Calu3 (cell line): ENCODE data around the gene PACSIN3. TPM values are rescaled to one million over a fixed set of nuclear protein-coding genes. Genes with fewer than 3 reads are reported as not detected.

ENCODE experiments used
- BruUV-seq: library from RNA; stranded (reverse); fragments of 400-500 nt; replicated peaks from 2 replicates; lab custom pipeline; 2021; lab: Mats Ljungman, UMichigan
- CTCF ChIA-PET: fragments of 300-600 bp; sonication (Branson Sonifier 250); formaldehyde crosslinking; loops from one replicate; lab custom pipeline; 2022; ENCODE audit warnings: antibody characterized with exemption; lab: Charles Lee
- DNase-seq: peaks from one replicate; pipeline ENCODE4 v3.0.0; 2022
- H3K27ac Mint-ChIP-seq: one replicate; pipeline ENCODE4 v1.8.0; 2022; ENCODE audit warnings: mixed read lengths; ENCODE audit not compliant: unreplicated experiment
- H3K27me3 Mint-ChIP-seq: one replicate; pipeline ENCODE4 v1.8.0; 2022; ENCODE audit warnings: mixed read lengths; ENCODE audit not compliant: unreplicated experiment
- H3K36me3 Mint-ChIP-seq: one replicate; pipeline ENCODE4 v1.8.0; 2022; ENCODE audit warnings: mild to moderate bottlenecking, moderate library complexity, mixed read lengths; ENCODE audit not compliant: insufficient read depth, unreplicated experiment
- H3K4me1 Mint-ChIP-seq: one replicate; pipeline ENCODE4 v1.8.0; 2022; ENCODE audit warnings: mild to moderate bottlenecking, low read depth, mixed read lengths; ENCODE audit not compliant: unreplicated experiment
- H3K4me3 Mint-ChIP-seq: one replicate; pipeline ENCODE4 v1.8.0; 2022; ENCODE audit warnings: mild to moderate bottlenecking, low read depth, moderate library complexity, mixed read lengths; ENCODE audit not compliant: unreplicated experiment
- H3K9me3 Mint-ChIP-seq: one replicate; pipeline ENCODE4 v1.8.0; 2022; ENCODE audit warnings: low read depth, mixed read lengths; ENCODE audit not compliant: unreplicated experiment
- intact Hi-C: fragments of 100-400 bp; cut with micrococcal nuclease; formaldehyde crosslinking; loops from one replicate; pipeline ENCODE4 v1.10.0; 2022; ENCODE audit not compliant: unreplicated experiment
- total RNA-seq: library from RNA; stranded (reverse); gene quantifications from 2 replicates; pipeline ENCODE4 v1.2.3, GENCODE V29; 2022
- TF ChIP-seq, protein P1 (sequence below): fragments of 200-600 bp; IDR thresholded peaks from one replicate; pipeline ENCODE4 v1.8.0; 2022; ENCODE audit warnings: antibody characterized with exemption; ENCODE audit not compliant: unreplicated experiment

The PACSIN3 gene
- total RNA-seq, 1 experiment from 2014 or later = 26.5 TPM

DNA sequence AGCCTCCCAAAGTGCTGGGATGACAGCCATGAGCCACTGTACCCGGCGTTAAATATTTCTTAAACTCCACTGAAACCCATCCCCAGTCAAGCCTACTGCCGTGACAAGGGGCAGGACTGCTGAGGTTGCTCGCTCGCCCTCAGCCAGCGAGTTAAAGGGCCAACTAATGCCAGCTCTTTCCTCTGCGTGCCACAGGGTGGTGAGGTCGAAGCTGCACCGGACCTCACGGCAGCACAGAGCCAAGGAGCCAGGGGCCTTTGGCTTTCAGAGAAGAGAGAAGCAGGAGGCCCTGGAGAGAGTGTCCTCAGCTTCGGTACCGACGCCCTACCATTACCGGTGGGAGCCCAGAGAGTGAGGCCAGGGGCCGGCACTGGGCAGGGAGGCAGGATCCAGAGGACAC is 22.3 kb downstream of the PACSIN3 start:
- intact Hi-C loops = no loop called here
- CTCF ChIA-PET = interaction anchor here (1.1 to 1.7 kb wide), 2 partner anchors 11 to 21 kb away, joined by 3 to 4 read pairs; no protein-coding TSS in a partner anchor
- no TSS peak for BruUV-seq
- Mint-ChIP-seq H3K36me3 (peaks cover 59% of the 10 kb centered on the region), H3K27me3 (no peaks in the 10 kb centered on the region), H3K4me1 (no peaks in the 10 kb centered on the region), H3K4me3 (no peak overlapping the region), H3K9me3 (no peaks in the 10 kb centered on the region), H3K27ac (no peak overlapping the region)
- TF ChIP-seq, protein P1, sequence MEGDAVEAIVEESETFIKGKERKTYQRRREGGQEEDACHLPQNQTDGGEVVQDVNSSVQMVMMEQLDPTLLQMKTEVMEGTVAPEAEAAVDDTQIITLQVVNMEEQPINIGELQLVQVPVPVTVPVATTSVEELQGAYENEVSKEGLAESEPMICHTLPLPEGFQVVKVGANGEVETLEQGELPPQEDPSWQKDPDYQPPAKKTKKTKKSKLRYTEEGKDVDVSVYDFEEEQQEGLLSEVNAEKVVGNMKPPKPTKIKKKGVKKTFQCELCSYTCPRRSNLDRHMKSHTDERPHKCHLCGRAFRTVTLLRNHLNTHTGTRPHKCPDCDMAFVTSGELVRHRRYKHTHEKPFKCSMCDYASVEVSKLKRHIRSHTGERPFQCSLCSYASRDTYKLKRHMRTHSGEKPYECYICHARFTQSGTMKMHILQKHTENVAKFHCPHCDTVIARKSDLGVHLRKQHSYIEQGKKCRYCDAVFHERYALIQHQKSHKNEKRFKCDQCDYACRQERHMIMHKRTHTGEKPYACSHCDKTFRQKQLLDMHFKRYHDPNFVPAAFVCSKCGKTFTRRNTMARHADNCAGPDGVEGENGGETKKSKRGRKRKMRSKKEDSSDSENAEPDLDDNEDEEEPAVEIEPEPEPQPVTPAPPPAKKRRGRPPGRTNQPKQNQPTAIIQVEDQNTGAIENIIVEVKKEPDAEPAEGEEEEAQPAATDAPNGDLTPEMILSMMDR = no peak
- DNase-seq = no peak

DNA sequence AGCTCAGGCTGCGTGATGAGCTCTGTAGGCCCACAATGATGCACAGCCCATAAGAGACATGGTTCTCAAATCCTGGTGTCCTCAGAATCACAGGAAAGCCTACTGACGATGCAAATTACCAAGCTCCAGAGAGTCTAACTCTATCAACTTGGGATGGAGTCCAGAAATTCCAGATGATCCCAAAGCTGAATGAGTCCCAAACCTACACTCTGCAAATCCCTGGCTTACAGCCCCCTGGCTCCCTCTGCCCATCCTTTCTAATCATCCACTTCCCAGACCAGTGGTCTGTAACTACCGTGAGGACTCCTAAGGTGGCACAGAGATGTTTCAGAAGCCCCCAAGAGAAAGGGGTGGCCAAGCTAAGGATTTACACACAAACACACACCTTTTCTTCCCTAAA is 23.0 kb downstream of the PACSIN3 start:
- no peak overlapping the region for H3K27ac Mint-ChIP-seq
- H3K27me3 Mint-ChIP-seq = no peaks in the 10 kb centered on the region
- H3K4me1 Mint-ChIP-seq = no peaks in the 10 kb centered on the region
- no peak for DNase-seq
- H3K4me3 Mint-ChIP-seq = no peak overlapping the region
- H3K36me3 Mint-ChIP-seq = peaks cover 56% of the 10 kb centered on the region
- no TSS peak for BruUV-seq
- H3K9me3 Mint-ChIP-seq = no peaks in the 10 kb centered on the region
- intact Hi-C loops = no loop called here
- TF ChIP-seq, protein P1 = no peak
- CTCF ChIA-PET = interaction anchor here (0.6 to 1.1 kb wide), 4 partner anchors 9 to 495 kb away, joined by 3 to 5 read pairs (median 4); no protein-coding TSS in a partner anchor

DNA sequence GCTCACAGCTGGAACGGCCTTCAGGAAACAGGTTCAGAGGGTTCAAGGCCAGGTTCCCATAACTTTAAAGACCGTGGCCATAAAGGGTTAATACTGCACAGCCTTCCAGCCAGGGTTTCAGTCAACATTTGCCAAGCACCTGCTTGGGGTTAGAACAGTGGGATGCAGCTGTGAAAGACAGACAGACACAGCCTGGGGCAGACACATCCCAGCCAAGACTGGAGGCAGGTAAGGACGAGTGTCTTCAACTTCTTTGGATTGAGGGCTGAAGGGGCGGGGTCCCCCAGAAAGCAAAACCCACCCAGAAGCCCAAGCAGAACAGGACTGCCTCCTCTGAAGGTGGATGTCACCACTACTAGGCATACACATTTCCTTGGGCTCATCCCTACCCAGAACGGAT is 23.8 kb downstream of the PACSIN3 start:
- no peaks in the 10 kb centered on the region for H3K9me3 Mint-ChIP-seq
- no peak for DNase-seq
- CTCF ChIA-PET = interaction anchor here (0.6 kb wide), 1 partner anchor 28 kb away, joined by 4 read pairs; no protein-coding TSS in a partner anchor
- TF ChIP-seq, protein P1 = no peak
- no peak overlapping the region for H3K27ac Mint-ChIP-seq
- intact Hi-C loops = no loop called here
- H3K27me3 Mint-ChIP-seq = no peaks in the 10 kb centered on the region
- no TSS peak for BruUV-seq
- no peak overlapping the region for H3K4me3 Mint-ChIP-seq
- H3K4me1 Mint-ChIP-seq = no peaks in the 10 kb centered on the region
- peaks cover 56% of the 10 kb centered on the region for H3K36me3 Mint-ChIP-seq

DNA sequence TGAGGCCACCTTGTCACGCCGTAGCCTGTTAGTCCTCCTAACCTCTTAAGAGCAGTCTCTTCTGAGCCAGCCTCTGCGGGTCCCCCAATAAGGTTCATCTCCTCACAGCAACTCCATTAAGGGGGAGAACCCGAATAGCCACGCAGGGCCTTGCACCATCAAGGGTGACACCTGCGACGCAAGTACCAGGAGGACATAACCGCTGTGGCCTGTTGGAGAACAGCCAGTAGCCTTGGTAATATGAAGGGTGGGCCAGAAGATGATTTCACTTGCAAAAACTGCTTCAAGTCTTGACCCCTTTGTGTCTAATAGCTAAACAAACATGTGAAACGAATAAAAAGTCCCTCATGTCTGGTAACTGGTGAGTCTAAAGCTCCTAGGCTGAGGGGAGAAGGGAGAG is 24.3 kb downstream of the PACSIN3 start:
- H3K9me3 Mint-ChIP-seq = no peaks in the 10 kb centered on the region
- DNase-seq = no peak
- TF ChIP-seq, protein P1 = no peak
- H3K27me3 Mint-ChIP-seq = no peaks in the 10 kb centered on the region
- CTCF ChIA-PET = interaction anchor here (0.6 kb wide), 1 partner anchor 28 kb away, joined by 4 read pairs; no protein-coding TSS in a partner anchor
- H3K4me3 Mint-ChIP-seq = no peak overlapping the region
- H3K27ac Mint-ChIP-seq = peak overlapping the region; percentile 23
- H3K36me3 Mint-ChIP-seq = peaks cover 56% of the 10 kb centered on the region
- intact Hi-C loops = loop anchor here (1.0 kb wide), 1 partner anchor 273 kb away; no protein-coding TSS in a partner anchor
- no peaks in the 10 kb centered on the region for H3K4me1 Mint-ChIP-seq
- BruUV-seq = no TSS peak
